Muscle of arm (tissue), 12 donors: ENCODE results near the gene C1orf232. TPM values are rescaled to one million over a fixed set of nuclear protein-coding genes. Genes with fewer than 3 reads are reported as not detected.

Source experiments
- DNase-seq: peaks from one replicate; pipeline ENCODE4 v3.0.0-alpha.2; 2013
- polyA plus RNA-seq, 12 donors: library from polyadenylated mRNA; unstranded; fragments of 120-200 nt; gene quantifications; one replicate each; pipeline ENCODE4 v1.2.1, GENCODE V29; 2013; ENCODE audit not compliant: insufficient read length in 12 of 12

C1orf232 gene
- polyA plus RNA-seq, 12 donors, result 0.26 TPM; not detected in 11

GRCh38 chr1:26180010-26180506 lies 11.3 kb upstream of the C1orf232 start:
- no peak for DNase-seq

- DNase-seq, result no peak
These were observed 8.5 kb upstream of the C1orf232 start, which contains the start of gene CNKSR1 for GRCh38 chr1:26177182-26177684. CNKSR1 (plus strand) TSS chr1:26177491; CDS start chr1:26177548, 57 bp downstream.

GRCh38 chr1:26175346-26175745 lies 6.6 kb upstream of the C1orf232 start:
- no peak for DNase-seq

- DNase-seq, result no peak
These were observed 2.6 kb upstream of the C1orf232 start, which contains the start of gene ZNF593OS for GRCh38 chr1:26171084-26172072. ZNF593OS (minus strand) TSS chr1:26171832; CDS start chr1:26171661, 171 bp downstream.

GRCh38 chr1:26170472-26170821 lies 1.7 kb upstream of the C1orf232 start:
- no peak for DNase-seq

GRCh38 chr1:26169669-26170471 lies 1.1 kb upstream of the C1orf232 start, which contains the start of gene ZNF593:
ZNF593 (plus strand) TSS chr1:26169908; CDS start chr1:26169984, 76 bp downstream.
- DNase-seq, result peak; percentile 90

GRCh38 chr1:26169198-26169554 lies 413 bp upstream of the C1orf232 start:
- DNase-seq, result no peak

GRCh38 chr1:26166719-26167281 lies 2.0 kb downstream of the C1orf232 start:
- DNase-seq, result no peak

GRCh38 chr1:26164861-26165842 lies 3.6 kb downstream of the C1orf232 start:
- no peak for DNase-seq

- DNase-seq, result no peak
These were observed 4.5 kb downstream of the C1orf232 start for GRCh38 chr1:26164036-26164860.

- no peak for DNase-seq
These were observed 5.1 kb downstream of the C1orf232 start for GRCh38 chr1:26163684-26164035.

GRCh38 chr1:26162220-26162709 lies 6.5 kb downstream of the C1orf232 start:
- DNase-seq, result no peak

GRCh38 chr1:26161415-26162219 lies 7.1 kb downstream of the C1orf232 start:
- no peak for DNase-seq

- DNase-seq, result no peak
These were observed 8.0 kb downstream of the C1orf232 start for GRCh38 chr1:26160527-26161414.

GRCh38 chr1:26159743-26160039 lies 9.1 kb downstream of the C1orf232 start:
- DNase-seq, result no peak

- no peak for DNase-seq
These were observed 9.6 kb downstream of the C1orf232 start, which contains the start of gene FAM110D for GRCh38 chr1:26158908-26159742. FAM110D (plus strand) TSS chr1:26159079; CDS start chr1:26161292, 2,213 bp downstream.
